22Rv1 (cell line): ENCODE measurements around the gene MAST4.

Experiments
- H3K27ac ChIP-seq: fragments of 450-650 bp; 2 replicates; pipeline ENCODE4 v1.5.1; 2017
- CTCF ChIP-seq: fragments of 450-650 bp; IDR thresholded peaks from 2 replicates; pipeline ENCODE4 v1.5.1; 2017; ENCODE audit warnings: mild to moderate bottlenecking
- ZFX ChIP-seq: fragments of 450-650 bp; IDR thresholded peaks from 2 replicates; pipeline ENCODE4 v1.6.1; 2017; ENCODE audit warnings: antibody characterized with exemption, borderline replicate concordance

The MAST4 gene

DNA sequence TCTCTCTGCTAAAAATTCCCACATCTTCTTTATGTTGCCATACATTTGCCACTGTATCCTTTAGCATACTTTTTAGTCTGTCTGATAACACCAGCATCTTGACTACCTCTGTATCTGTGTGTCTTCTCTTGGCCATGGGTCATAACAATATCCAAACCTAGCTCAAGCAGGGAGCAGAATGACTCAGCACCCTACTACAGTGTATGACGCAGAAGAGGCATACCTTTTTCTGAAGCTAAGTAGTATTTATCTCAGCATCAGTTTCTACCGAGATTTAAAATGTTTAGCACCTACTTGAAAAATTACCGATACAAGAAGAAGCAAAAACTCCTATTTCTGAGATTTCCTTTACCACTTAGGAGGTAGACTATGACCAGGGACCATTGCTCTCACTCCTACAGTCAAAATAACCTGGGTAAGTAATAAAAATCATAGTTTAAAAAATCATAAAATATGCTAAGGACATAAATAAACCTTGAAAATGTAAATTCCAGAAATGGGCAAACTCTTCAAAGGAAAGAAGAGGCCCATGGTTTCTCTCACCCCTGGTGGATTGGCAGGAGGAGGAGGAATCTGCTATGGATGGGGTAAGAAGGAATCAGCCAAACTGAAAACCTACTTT lies 286.5 kb downstream of the MAST4 start:
- H3K27ac ChIP-seq, result no peak overlapping the region
- no peak for TF ChIP-seq CTCF
- no peak for TF ChIP-seq ZFX

GRCh38 chr5:66884564-66885243 lies 288.5 kb downstream of the MAST4 start:
- TF ChIP-seq ZFX (no peak), CTCF (no peak)

DNA sequence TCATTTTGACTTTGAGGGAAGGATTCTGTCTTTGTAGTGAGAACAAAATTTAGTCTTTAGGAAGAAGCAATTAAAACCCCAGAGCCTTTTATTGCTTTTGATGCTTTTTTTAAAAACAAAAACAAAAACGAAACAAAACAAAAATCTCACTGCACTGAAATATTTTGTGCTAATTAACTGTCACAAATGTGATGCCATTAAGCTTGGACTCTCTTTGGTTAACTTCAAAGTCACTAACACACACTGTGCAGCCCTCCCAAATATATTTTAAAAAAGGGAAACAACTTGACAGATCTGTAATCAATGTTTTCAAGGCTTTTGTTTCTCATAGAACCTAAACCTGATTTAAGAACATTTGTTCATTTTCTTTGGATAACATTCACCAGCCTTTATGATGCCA lies 290.7 kb downstream of the MAST4 start:
- TF ChIP-seq ZFX, result no peak

More at GRCh38 chr5:66884564-66885243, 288.5 kb downstream of the MAST4 start:
- H3K27ac ChIP-seq, result no peak overlapping the region

GRCh38 chr5:66888613-66889012 lies 292.4 kb downstream of the MAST4 start:
- no peak overlapping the region for H3K27ac ChIP-seq
- TF ChIP-seq ZFX (no peak), CTCF (no peak)

More for the DNA sequence above, 290.7 kb downstream of the MAST4 start:
- peak overlapping the region; percentile 12; the same call in 1 of the 2 replicates for H3K27ac ChIP-seq

- H3K27ac ChIP-seq, result no peak overlapping the region
- TF ChIP-seq ZFX, result no peak
- TF ChIP-seq CTCF, result no peak
These were observed 292.9 kb downstream of the MAST4 start for GRCh38 chr5:66889056-66889455.

- TF ChIP-seq CTCF (no peak), ZFX (no peak)
- H3K27ac ChIP-seq, result no peak overlapping the region
These were observed 293.3 kb downstream of the MAST4 start for GRCh38 chr5:66889524-66889923.

DNA sequence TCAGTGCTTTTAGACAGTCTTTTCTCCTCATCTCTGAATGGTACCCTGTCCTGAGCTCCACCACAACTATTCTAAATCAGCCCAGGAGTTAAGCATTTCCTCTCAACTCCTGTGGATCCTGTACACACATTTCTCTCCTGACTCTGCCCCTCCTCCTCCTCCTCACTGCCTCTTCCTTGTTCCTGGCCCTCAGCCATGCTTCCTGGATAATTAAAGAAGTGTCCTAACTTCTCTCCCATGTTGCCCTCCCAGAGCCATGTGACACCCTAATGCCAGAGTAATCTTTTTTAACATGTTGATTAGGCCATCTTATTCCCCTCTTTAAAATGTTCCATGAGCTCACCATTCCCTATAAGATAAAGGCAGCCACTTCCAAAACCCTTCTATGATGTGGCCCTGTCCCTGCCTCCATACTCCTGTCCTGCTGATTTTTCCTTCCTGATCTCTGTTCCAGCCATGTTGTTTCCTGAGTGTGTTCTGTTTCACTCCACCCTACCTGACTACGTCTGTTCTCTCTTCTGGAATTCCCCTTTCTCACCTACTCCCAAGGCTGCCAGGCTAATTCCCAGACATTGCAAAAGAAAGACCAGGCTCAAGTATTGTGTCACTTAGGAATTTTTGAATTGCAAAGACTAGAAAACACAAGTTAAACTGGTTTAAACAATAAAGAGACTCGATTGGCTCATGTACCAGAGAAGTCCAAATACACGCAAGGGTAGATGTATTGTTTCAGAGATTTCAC lies 295.2 kb downstream of the MAST4 start:
- no peak for TF ChIP-seq ZFX
- TF ChIP-seq CTCF, result no peak
- no peak overlapping the region for H3K27ac ChIP-seq
